H1 (cell line): ENCODE measurements around the gene VSTM4. TPM values are rescaled to one million over a fixed set of nuclear protein-coding genes. Genes with fewer than 3 reads are reported as not detected.

Experiments
- CHD1 ChIP-seq: IDR thresholded peaks from 2 replicates; pipeline ENCODE4 v1.6.1; 2012; ENCODE audit warnings: low read depth, low read length, improper control_type of control experiment
- FOSL1 ChIP-seq: IDR thresholded peaks from 2 replicates; pipeline ENCODE4 v1.6.1; 2011; ENCODE audit warnings: mild to moderate bottlenecking, low read depth, low read length, moderate library complexity; ENCODE audit not compliant: insufficient read depth
- RNF2 ChIP-seq: fragments of 200-900, 300-1000 bp; sonication (generic); IDR thresholded peaks from 2 replicates; pipeline ENCODE4 v1.7.1; 2016; ENCODE audit warnings: borderline replicate concordance, low read depth, mild to moderate bottlenecking, antibody characterized with exemption, low read length; ENCODE audit not compliant: poor library complexity, severe bottlenecking; ENCODE audit errors: missing control alignments
- SUZ12 ChIP-seq: fragments of 200-600 bp; sonication (generic); IDR thresholded peaks from 2 replicates; pipeline ENCODE4 v1.6.1; 2012; ENCODE audit warnings: mild to moderate bottlenecking, inconsistent platforms, low read length, moderate library complexity, mixed read lengths
- polyA plus RNA-seq, 7 experiments: library from polyadenylated mRNA; depleted of rRNA in 3 of 7; stranded (reverse) in 5 of 7; unstranded in 2 of 7; fragments of >200 nt in 5 of 7; fragments of 200-250 nt in 2 of 7; gene quantifications; 1 replicate in 5 of 7; 2 replicates in 1 of 7; 4 replicates in 1 of 7; pipeline versions ENCODE4 v1.2.1 to v1.2.3, GENCODE V29; 2011 to 2013; ENCODE audit warnings: missing spikeins in 2 of 7, mixed read lengths in 2 of 7
- total RNA-seq: library from RNA; stranded (reverse); fragmentation: NEBNext Ultra II Directional; extraction: Animal tissue kit (Norgen Biotek cat#: 25700); gene quantifications from 2 replicates; pipeline ENCODE4 v1.2.1, GENCODE V29; 2021
- TF ChIP-seq, protein P1 (sequence below): IDR thresholded peaks from 2 replicates; pipeline ENCODE4 v1.6.1; 2011; ENCODE audit warnings: low read depth, mild to moderate bottlenecking, low read length; ENCODE audit not compliant: insufficient read depth

Gene VSTM4
- total and polyA plus RNA-seq, 2 of the 8 experiments (the other 6 are each of a cell fraction or from before 2014, with no cell fraction given), result 0.48 to 0.73 TPM

DNA sequence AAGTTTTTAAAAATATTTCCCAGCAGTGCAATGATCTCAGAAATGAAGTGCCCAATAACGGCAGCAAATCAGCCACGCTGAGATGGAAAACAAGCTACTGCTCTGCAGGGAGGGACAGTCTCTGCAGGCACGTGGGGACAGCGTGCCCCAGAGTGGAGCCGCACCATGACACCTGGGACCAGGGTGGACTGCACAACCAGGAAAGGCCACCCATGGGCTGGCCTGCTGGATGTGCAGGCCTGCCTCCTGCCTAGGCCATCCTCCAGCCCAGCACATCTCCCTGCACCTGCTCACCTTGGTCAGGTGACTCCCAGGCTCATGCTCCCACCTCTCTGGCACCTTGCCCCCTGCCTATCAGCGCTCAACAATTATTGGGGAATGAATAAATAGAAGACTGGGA, 80.4 kb downstream of the VSTM4 start (continued):
- TF ChIP-seq RNF2, result no peak
- TF ChIP-seq SUZ12, result no peak
- no peak for TF ChIP-seq FOSL1
- no peak for TF ChIP-seq CHD1
- TF ChIP-seq, protein P1, sequence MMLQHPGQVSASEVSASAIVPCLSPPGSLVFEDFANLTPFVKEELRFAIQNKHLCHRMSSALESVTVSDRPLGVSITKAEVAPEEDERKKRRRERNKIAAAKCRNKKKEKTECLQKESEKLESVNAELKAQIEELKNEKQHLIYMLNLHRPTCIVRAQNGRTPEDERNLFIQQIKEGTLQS, result no peak
